HEK293 (cell line): ENCODE measurements around the gene PDF.

Experiments used
- CTCF ChIA-PET: fragments of 350-600 bp; formaldehyde crosslinking; extraction: SDS; loops from one replicate; lab custom pipeline; 2021; ENCODE audit warnings: antibody characterized with exemption; lab: Yijun Ruan, JAX
- POLR2A ChIA-PET: fragments of 300-600 bp; formaldehyde crosslinking; extraction: SDS; loops from one replicate; lab custom pipeline; 2020; ENCODE audit warnings: antibody characterized with exemption, inconsistent platforms; lab: Yijun Ruan, JAX
- H3K27ac ChIP-seq: fragments of 200-500 bp; sonication (Bioruptor generic); 2 replicates; pipeline ENCODE4 v1.5.1; 2014; ENCODE audit warnings: low read depth, low read length, control low read depth, inconsistent platforms; ENCODE audit errors: extremely low read depth
- H3K36me3 ChIP-seq, 2 experiments: fragments of 200-500 bp in 1 of 2; sonication (Bioruptor generic) in 1 of 2; 1 replicate in 1 of 2; 2 replicates in 1 of 2; pipeline ENCODE4 v1.5.1; 2014 to 2017; ENCODE audit warnings: inconsistent platforms in 2 of 2, low read length in 2 of 2; ENCODE audit not compliant: control insufficient read depth in 2 of 2, insufficient read depth in 1 of 2
- H3K4me1 ChIP-seq: fragments of 200-500 bp; sonication (Bioruptor generic); 2 replicates; pipeline ENCODE4 v1.5.1; 2014; ENCODE audit warnings: mild to moderate bottlenecking, low read length, inconsistent platforms; ENCODE audit not compliant: control insufficient read depth, insufficient read depth
- H3K4me3 ChIP-seq: 2 replicates; pipeline ENCODE4 v1.5.1; 2011; ENCODE audit warnings: low read depth, mild to moderate bottlenecking, control low read depth, low read length, moderate library complexity
- H3K9me3 ChIP-seq: fragments of 200-500 bp; sonication (Bioruptor generic); 2 replicates; pipeline ENCODE4 v1.5.1; 2014; ENCODE audit warnings: low read depth, low read length, inconsistent platforms; ENCODE audit not compliant: control insufficient read depth, insufficient read depth
- MZF1 ChIP-seq: fragments of 450-650 bp; formaldehyde crosslinking; IDR thresholded peaks from 2 replicates; pipeline ENCODE4 v1.5.1; 2017; ENCODE audit warnings: missing biosample characterization, missing genetic modification characterization, borderline replicate concordance
- OSR2 ChIP-seq: fragments of 450-650 bp; formaldehyde crosslinking; IDR thresholded peaks from 2 replicates; pipeline ENCODE4 v1.5.1; 2016; ENCODE audit warnings: missing biosample characterization, missing genetic modification characterization
- PRDM6 ChIP-seq: fragments of 450-650 bp; formaldehyde crosslinking; IDR thresholded peaks from 2 replicates; pipeline ENCODE4 v1.5.1; 2017; ENCODE audit warnings: missing biosample characterization, missing genetic modification characterization
- SCRT1 ChIP-seq: fragments of 450-650 bp; formaldehyde crosslinking; IDR thresholded peaks from 2 replicates; pipeline ENCODE4 v1.5.1; 2016; ENCODE audit warnings: missing biosample characterization, missing genetic modification characterization, borderline replicate concordance
- TSHZ1 ChIP-seq: fragments of 450-650 bp; formaldehyde crosslinking; IDR thresholded peaks from 2 replicates; pipeline ENCODE4 v1.5.1; 2016; ENCODE audit warnings: missing biosample characterization, missing genetic modification characterization, borderline replicate concordance
- ZBTB48 ChIP-seq: fragments of 450-650 bp; formaldehyde crosslinking; IDR thresholded peaks from 2 replicates; pipeline ENCODE4 v1.5.1; 2016; ENCODE audit warnings: missing biosample characterization, missing genetic modification characterization
- ZNF175 ChIP-seq: fragments of 450-650 bp; formaldehyde crosslinking; IDR thresholded peaks from 2 replicates; pipeline ENCODE4 v1.5.1; 2016; ENCODE audit warnings: missing biosample characterization, missing genetic modification characterization
- ZNF184 ChIP-seq: fragments of 450-650 bp; IDR thresholded peaks from 2 replicates; pipeline ENCODE4 v1.5.1; 2018; ENCODE audit warnings: missing biosample characterization, mild to moderate bottlenecking, missing genetic modification characterization
- ZNF23 ChIP-seq: fragments of 450-650 bp; formaldehyde crosslinking; IDR thresholded peaks from 2 replicates; pipeline ENCODE4 v1.5.1; 2016; ENCODE audit warnings: missing biosample characterization, missing genetic modification characterization, borderline replicate concordance
- ZNF266 ChIP-seq: fragments of 450-650 bp; formaldehyde crosslinking; IDR thresholded peaks from 2 replicates; pipeline ENCODE4 v1.5.1; 2016; ENCODE audit warnings: missing biosample characterization, missing genetic modification characterization, low read depth
- ZNF274 ChIP-seq, 2 experiments: fragments of 200-500 bp in 1 of 2; fragments of 450-650 bp in 1 of 2; sonication (Bioruptor generic) in 1 of 2; formaldehyde crosslinking in 1 of 2; IDR thresholded peaks; 2 replicates each; pipeline versions ENCODE4 v1.5.1 to v1.6.1; 2014 to 2016; ENCODE audit warnings: borderline replicate concordance in 1 of 2, inconsistent platforms in 1 of 2, low read length in 1 of 2, missing biosample characterization in 1 of 2, missing genetic modification characterization in 1 of 2
- ZNF335 ChIP-seq: fragments of 450-650 bp; formaldehyde crosslinking; conservative IDR thresholded peaks from 2 replicates; pipeline ENCODE4 v1.5.1; 2016; ENCODE audit warnings: missing biosample characterization, missing genetic modification characterization
- ZNF362 ChIP-seq: fragments of 450-650 bp; formaldehyde crosslinking; IDR thresholded peaks from 2 replicates; pipeline ENCODE4 v1.5.1; 2016; ENCODE audit warnings: missing biosample characterization, missing genetic modification characterization
- ZNF404 ChIP-seq: fragments of 450-650 bp; formaldehyde crosslinking; IDR thresholded peaks from 2 replicates; pipeline ENCODE4 v1.5.1; 2017; ENCODE audit warnings: missing biosample characterization, missing genetic modification characterization
- ZNF510 ChIP-seq: fragments of 450-650 bp; formaldehyde crosslinking; IDR thresholded peaks from 2 replicates; pipeline ENCODE4 v1.5.1; 2018; ENCODE audit warnings: mild to moderate bottlenecking, missing genetic modification characterization, missing biosample characterization; ENCODE audit not compliant: insufficient replicate concordance
- ZNF529 ChIP-seq: fragments of 450-650 bp; formaldehyde crosslinking; IDR thresholded peaks from 2 replicates; pipeline ENCODE4 v1.5.1; 2017; ENCODE audit warnings: missing genetic modification characterization, missing biosample characterization; ENCODE audit not compliant: insufficient replicate concordance
- ZNF549 ChIP-seq: fragments of 450-650 bp; IDR thresholded peaks from 2 replicates; pipeline ENCODE4 v1.5.1; 2018; ENCODE audit warnings: missing biosample characterization, missing genetic modification characterization, mild to moderate bottlenecking, inconsistent platforms, moderate library complexity
- ZNF560 ChIP-seq: fragments of 450-650 bp; formaldehyde crosslinking; IDR thresholded peaks from 2 replicates; pipeline ENCODE4 v1.5.1; 2017; ENCODE audit warnings: missing biosample characterization, missing genetic modification characterization, borderline replicate concordance
- ZNF610 ChIP-seq: fragments of 450-650 bp; formaldehyde crosslinking; IDR thresholded peaks from 2 replicates; pipeline ENCODE4 v1.5.1; 2016; ENCODE audit warnings: missing biosample characterization, missing genetic modification characterization, borderline replicate concordance
- ZNF624 ChIP-seq: fragments of 450-650 bp; formaldehyde crosslinking; IDR thresholded peaks from 2 replicates; pipeline ENCODE4 v1.5.1; 2017; ENCODE audit warnings: missing biosample characterization, missing genetic modification characterization
- ZNF660 ChIP-seq: fragments of 450-650 bp; IDR thresholded peaks from 2 replicates; pipeline ENCODE4 v1.5.1; 2018; ENCODE audit warnings: missing biosample characterization, mild to moderate bottlenecking, missing genetic modification characterization
- ZNF76 ChIP-seq: fragments of 450-650 bp; formaldehyde crosslinking; IDR thresholded peaks from 2 replicates; pipeline ENCODE4; 2016; ENCODE audit warnings: low read depth, missing biosample characterization, missing genetic modification characterization, borderline replicate concordance
- ZSCAN23 ChIP-seq: fragments of 450-650 bp; formaldehyde crosslinking; IDR thresholded peaks from 2 replicates; pipeline ENCODE4 v1.5.1; 2016; ENCODE audit warnings: missing biosample characterization, missing genetic modification characterization
- TF ChIP-seq, protein P1 (sequence below): fragments of 450-650 bp; formaldehyde crosslinking; IDR thresholded peaks from 2 replicates; pipeline ENCODE4 v1.5.1; 2016; ENCODE audit warnings: missing biosample characterization, missing genetic modification characterization
- TF ChIP-seq, protein P2 (sequence below): fragments of 450-650 bp; formaldehyde crosslinking; IDR thresholded peaks from 2 replicates; pipeline ENCODE4 v1.5.1; 2016; ENCODE audit warnings: missing biosample characterization, missing genetic modification characterization
- TF ChIP-seq, protein P3 (sequence below): fragments of 450-650 bp; formaldehyde crosslinking; IDR thresholded peaks from 2 replicates; pipeline ENCODE4 v1.5.1; 2017; ENCODE audit warnings: missing biosample characterization, missing genetic modification characterization

PDF gene

DNA sequence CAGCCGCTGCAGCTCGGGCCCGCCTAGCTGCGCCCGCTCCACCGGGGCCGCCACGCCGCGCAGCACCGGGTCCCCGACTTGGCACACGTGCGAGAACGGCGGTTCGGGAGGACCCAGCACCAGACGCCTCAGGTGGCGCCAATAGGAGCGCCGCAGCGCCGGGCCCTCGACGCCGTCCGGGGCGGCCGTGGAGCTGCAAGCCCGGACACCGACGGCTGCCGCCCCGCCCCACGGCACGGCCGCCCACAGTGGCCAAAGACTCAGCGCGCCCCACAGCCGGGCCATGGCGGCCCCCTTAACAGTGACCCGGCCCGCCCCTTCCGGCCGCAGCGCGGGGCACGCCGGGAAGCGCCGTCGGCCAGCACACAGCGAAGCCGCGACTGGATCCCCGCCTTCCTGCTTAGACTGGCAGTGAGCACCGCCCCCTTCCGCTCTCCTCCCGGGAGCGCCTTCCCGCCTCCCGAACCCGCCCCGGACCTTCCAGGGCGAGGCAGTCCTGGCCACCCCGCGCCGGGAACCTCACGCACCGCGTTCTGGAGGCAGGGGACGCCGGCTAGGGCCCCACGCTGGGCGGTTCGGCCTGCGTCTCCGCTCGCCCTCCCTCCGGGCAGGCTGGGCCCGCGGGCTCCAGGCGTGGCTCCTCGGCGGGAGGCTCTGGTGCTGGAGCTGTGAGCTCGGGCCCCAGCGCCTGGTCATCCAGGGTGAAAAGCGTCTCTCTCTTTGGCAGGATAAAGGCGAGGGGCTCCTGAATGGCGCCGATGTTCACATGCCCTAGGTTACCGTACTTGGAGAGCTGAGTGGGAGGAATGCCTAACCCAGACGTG is at the start of gene PDF:
Gene PDF (minus strand): TSS at position 303 of the 824 bp plus-strand sequence. CDS start 18 bp downstream, at position 285.
- no peaks in the 10 kb centered on the region for H3K9me3 ChIP-seq
- ChIA-PET CTCF (interaction anchor here (0.9 kb wide), 1 partner anchor 18 kb away, joined by 3 read pairs; no protein-coding TSS in a partner anchor), POLR2A (interaction anchor here (0.6 to 4.9 kb wide), 5 partner anchors 10 to 424 kb away, joined by 3 to 27 read pairs (median 3); partner anchors contain the start of genes COG8, NIP7 and NOB1)
- peak within 1 kb of the TSS; percentile 78 for H3K27ac ChIP-seq
- H3K4me3 ChIP-seq: peak within 1 kb of the TSS; percentile 80
- peaks cover 18 to 79% of the 10 kb centered on the region in 2 experiments; a peak in 2 of 3 replicates for H3K36me3 ChIP-seq
- peaks cover 4% of the 10 kb centered on the region; the same call in 1 of the 2 replicates for H3K4me1 ChIP-seq
- TF ChIP-seq ZNF624 (no peak), ZNF610 (no peak), ZNF335 (tag by site-specific recombination) (peak; percentile 64), ZSCAN23 (tag by site-specific recombination) (no peak), ZNF549 (tag by site-specific recombination) (0 out of 2 replicates have a peak, but pooled peaks have one; percentile 39), MZF1 (tag by site-specific recombination) (no peak), ZNF560 (tag by site-specific recombination) (no peak), TSHZ1 (tag by site-specific recombination) (no peak), ZNF184 (no peak), ZNF274 (IDR thresholded peaks at IDR 0.05; ENCODE audit: low read length) (no peak), ZNF274 (tag by site-specific recombination; IDR thresholded peaks at IDR 0.05; ENCODE audit: borderline replicate concordance) (no peak), SCRT1 (tag by site-specific recombination) (no peak), ZNF23 (tag by site-specific recombination) (no peak), ZNF266 (tag by site-specific recombination) (no peak), PRDM6 (no peak), ZNF510 (tag by site-specific recombination) (no peak), ZNF404 (no peak), ZBTB48 (tag by site-specific recombination) (0 out of 2 replicates have a peak, but pooled peaks have one; percentile 22), ZNF175 (no peak), ZNF529 (tag by site-specific recombination) (no peak), ZNF362 (tag by site-specific recombination) (no peak), OSR2 (tag by site-specific recombination) (no peak), ZNF660 (tag by site-specific recombination) (no peak; the same call in 1 of the 2 replicates), ZNF76 (tag by site-specific recombination) (peak; percentile 91)
- TF ChIP-seq, protein P1, sequence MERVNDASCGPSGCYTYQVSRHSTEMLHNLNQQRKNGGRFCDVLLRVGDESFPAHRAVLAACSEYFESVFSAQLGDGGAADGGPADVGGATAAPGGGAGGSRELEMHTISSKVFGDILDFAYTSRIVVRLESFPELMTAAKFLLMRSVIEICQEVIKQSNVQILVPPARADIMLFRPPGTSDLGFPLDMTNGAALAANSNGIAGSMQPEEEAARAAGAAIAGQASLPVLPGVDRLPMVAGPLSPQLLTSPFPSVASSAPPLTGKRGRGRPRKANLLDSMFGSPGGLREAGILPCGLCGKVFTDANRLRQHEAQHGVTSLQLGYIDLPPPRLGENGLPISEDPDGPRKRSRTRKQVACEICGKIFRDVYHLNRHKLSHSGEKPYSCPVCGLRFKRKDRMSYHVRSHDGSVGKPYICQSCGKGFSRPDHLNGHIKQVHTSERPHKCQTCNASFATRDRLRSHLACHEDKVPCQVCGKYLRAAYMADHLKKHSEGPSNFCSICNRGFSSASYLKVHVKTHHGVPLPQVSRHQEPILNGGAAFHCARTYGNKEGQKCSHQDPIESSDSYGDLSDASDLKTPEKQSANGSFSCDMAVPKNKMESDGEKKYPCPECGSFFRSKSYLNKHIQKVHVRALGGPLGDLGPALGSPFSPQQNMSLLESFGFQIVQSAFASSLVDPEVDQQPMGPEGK: peak; percentile 72; the same call in 1 of the 2 replicates
- TF ChIP-seq, protein P2, sequence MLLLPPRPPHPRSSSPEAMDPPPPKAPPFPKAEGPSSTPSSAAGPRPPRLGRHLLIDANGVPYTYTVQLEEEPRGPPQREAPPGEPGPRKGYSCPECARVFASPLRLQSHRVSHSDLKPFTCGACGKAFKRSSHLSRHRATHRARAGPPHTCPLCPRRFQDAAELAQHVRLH (tag by site-specific recombination): no peak
- TF ChIP-seq, protein P3, sequence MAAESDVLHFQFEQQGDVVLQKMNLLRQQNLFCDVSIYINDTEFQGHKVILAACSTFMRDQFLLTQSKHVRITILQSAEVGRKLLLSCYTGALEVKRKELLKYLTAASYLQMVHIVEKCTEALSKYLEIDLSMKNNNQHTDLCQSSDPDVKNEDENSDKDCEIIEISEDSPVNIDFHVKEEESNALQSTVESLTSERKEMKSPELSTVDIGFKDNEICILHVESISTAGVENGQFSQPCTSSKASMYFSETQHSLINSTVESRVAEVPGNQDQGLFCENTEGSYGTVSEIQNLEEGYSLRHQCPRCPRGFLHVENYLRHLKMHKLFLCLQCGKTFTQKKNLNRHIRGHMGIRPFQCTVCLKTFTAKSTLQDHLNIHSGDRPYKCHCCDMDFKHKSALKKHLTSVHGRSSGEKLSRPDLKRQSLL (tag by site-specific recombination): peak; percentile 84
